HG02588 (cell line): ENCODE results near the gene FBXL20.
"Not testable (repeated sequence)": the region's sequence is repeated elsewhere in the genome, so short reads cannot be mapped to it uniquely, and the experiment has no call there.

Source experiments
- ATAC-seq: cut with Tn5 transposase; IDR thresholded peaks from one replicate; pipeline ENCODE4 v1.9.1; 2021; ENCODE audit warnings: mild to moderate bottlenecking, moderate library complexity; ENCODE audit not compliant: unreplicated experiment

FBXL20 gene

GRCh38 chr17:39391448-39391847 is 10.0 kb downstream of the FBXL20 start:
- ATAC-seq: no peak

- no peak for ATAC-seq
Measured at GRCh38 chr17:39385040-39385439, 16.4 kb downstream of the FBXL20 start.

GRCh38 chr17:39380144-39380543 is 21.3 kb downstream of the FBXL20 start:
- no peak for ATAC-seq

- no peak for ATAC-seq
Measured at GRCh38 chr17:39376434-39376833, 25.0 kb downstream of the FBXL20 start.

- ATAC-seq: not testable (repeated sequence)
Measured at GRCh38 chr17:39367805-39368204, 33.6 kb downstream of the FBXL20 start.

GRCh38 chr17:39365872-39366271 is 35.6 kb downstream of the FBXL20 start:
- no peak for ATAC-seq

GRCh38 chr17:39365242-39365641 is 36.2 kb downstream of the FBXL20 start:
- ATAC-seq: no peak

- ATAC-seq: no peak
Measured at GRCh38 chr17:39364236-39365025, 37.0 kb downstream of the FBXL20 start.

- ATAC-seq: no peak
Measured at GRCh38 chr17:39361064-39361463, 40.4 kb downstream of the FBXL20 start.

- no peak for ATAC-seq
Measured at GRCh38 chr17:39360537-39360936, 40.9 kb downstream of the FBXL20 start.

- no peak for ATAC-seq
Measured at GRCh38 chr17:39359994-39360393, 41.4 kb downstream of the FBXL20 start.

- no peak for ATAC-seq
Measured at GRCh38 chr17:39357986-39358385, 43.4 kb downstream of the FBXL20 start.

- no peak for ATAC-seq
Measured at GRCh38 chr17:39357488-39357887, 43.9 kb downstream of the FBXL20 start.

- no peak for ATAC-seq
Measured at GRCh38 chr17:39352986-39353385, 48.4 kb downstream of the FBXL20 start.

GRCh38 chr17:39352511-39352910 is 48.9 kb downstream of the FBXL20 start:
- no peak for ATAC-seq

- ATAC-seq: no peak
Measured at GRCh38 chr17:39351508-39351907, 49.9 kb downstream of the FBXL20 start.

- ATAC-seq: no peak
Measured at GRCh38 chr17:39349246-39349645, 52.2 kb downstream of the FBXL20 start.

- ATAC-seq: not testable (repeated sequence)
Measured at GRCh38 chr17:39346863-39347262, 54.6 kb downstream of the FBXL20 start.

GRCh38 chr17:39341541-39341940 is 59.9 kb downstream of the FBXL20 start:
- no peak for ATAC-seq

GRCh38 chr17:39340731-39341130 is 60.7 kb downstream of the FBXL20 start:
- ATAC-seq: no peak

- no peak for ATAC-seq
Measured at GRCh38 chr17:39339272-39339671, 62.2 kb downstream of the FBXL20 start.

- not testable (repeated sequence) for ATAC-seq
Measured at GRCh38 chr17:39337649-39338048, 63.8 kb downstream of the FBXL20 start.

- no peak for ATAC-seq
Measured at GRCh38 chr17:39335704-39336223, 65.7 kb downstream of the FBXL20 start.
